Measurements from ENCODE around the gene C2CD2L.
"Not testable (repeated sequence)": the region's sequence is repeated elsewhere in the genome, so short reads cannot be mapped to it uniquely, and the experiment has no call there.

Gene C2CD2L

DNA sequence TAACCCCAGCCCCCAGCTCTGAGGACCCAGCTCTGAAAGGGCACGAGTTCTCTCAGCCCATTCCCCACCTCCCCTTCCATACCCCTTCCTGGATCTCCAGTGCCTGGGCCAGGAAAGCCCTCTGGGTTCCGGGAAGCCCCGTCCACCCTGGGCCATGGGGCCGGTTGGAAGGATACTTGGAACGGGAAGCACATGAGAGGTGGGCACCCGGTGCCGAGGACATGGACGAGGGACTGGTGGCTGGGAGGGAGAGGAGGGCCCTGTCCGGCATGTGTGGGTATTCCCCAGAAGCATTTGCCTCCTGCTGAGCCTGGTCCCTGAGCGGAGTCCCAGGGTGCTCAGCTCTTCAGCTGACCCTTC, 9.1 kb downstream of the C2CD2L start:
- no peak for DNase-seq

DNA sequence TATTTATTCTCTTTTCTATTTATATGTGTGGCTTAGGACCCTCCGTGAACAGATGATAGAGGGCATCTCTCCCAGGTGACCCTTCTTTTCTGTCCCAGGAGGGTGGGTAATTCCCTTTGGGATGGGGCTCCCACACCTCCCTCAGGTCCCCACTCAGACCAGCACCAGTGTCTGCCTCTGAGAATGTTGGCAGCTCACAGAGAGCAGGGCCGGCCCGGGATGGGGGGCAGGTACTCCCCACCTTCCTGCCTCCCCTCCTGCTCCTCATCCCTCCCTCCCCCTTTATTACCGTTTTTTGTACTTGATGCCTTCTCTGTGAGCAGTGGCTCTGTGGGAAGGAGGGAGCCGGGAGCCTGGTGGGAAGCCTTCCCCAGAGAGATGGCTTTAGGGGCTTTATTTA, 9.5 kb downstream of the C2CD2L start:
- DNase-seq: no peak

DNA sequence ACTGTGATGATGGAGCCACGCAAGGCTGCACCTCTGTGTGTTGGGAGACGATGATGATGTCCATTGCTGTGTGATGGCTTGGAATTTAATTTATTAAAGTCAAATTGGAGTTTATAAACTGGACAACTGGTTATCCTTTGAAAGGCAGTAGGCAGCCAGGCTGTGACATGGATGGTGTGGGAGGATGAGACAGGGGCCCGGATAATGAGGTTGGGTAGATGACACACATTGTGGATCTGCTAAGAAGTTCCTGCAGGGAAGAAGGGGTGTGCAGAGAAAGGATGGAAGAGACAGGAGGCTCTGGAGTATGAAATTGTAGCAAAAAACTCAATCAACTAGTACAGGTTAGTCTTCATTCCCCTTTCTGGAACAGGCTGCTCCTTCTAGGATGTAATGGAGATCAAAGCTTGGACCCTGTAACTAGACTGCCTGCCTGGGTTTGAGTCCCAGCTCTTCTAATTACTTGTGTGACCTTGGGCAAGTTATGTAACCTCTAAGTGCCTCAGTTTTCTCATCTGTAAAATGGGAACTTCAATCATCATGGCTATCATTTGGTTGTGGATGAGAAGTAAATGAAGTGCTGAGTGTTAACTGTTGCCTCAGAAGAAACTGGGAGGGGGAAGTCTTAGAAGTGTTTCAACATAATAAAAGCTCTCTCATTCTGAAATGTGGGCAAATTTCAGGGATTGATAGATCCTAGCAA, 10.0 kb downstream of the C2CD2L start:
- DNase-seq: peak; percentile 28 to 43

DNA sequence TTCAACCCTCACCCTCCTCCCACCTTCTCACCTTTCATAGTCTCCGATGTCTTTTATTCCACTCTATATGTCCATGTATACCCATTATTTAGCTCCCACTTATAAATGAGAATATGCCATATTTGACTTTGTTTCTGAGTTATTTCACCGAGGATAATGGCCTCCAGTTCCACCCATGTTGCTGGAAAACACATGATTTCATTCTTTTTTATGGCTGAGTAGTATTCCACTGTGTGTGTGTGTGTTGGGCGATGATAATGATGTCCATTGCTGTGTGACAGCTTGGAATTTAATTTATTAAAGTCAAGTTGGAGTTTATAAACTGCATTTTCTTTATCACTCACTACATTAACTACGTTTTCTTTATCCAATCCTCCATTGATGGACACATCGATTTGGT, 11.1 kb downstream of the C2CD2L start:
- DNase-seq: no peak

DNA sequence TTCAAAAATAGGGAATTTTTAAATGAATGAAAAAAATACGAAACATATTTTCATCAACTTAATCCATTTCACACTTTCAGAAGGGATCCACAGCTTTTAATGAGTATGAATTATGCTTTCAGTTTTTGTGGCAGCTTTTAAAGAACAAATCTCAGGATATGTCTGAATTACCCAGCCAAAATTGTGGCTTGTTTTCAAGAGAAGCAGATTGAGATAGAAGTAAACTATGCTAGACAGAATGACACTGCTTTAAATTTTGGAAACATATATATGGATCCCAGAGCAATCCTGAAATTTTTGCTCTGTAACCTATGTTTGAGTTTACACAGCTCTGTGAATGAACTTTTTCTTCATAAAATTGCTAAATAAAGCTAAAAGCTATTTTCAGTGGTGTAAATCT, 11.8 kb downstream of the C2CD2L start:
- DNase-seq: no peak

DNA sequence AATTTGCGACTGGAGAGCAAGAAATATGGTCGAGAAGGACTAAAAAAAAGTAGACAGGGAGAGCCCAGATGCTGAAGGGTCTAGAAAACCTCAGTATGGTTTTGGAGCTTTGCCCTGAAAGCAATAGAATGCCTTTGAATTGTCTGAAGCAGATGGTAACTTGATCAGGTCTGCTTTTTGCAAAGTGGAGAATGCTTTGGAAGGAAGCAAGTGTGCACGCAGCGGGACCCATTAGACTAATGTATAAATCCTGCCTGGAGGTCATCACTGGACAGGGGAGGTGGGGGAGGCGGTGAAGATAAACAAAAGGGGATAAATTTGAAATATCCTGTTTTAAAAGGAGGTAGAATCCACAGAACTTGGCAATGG, 13.5 kb downstream of the C2CD2L start:
- no peak for DNase-seq

DNA sequence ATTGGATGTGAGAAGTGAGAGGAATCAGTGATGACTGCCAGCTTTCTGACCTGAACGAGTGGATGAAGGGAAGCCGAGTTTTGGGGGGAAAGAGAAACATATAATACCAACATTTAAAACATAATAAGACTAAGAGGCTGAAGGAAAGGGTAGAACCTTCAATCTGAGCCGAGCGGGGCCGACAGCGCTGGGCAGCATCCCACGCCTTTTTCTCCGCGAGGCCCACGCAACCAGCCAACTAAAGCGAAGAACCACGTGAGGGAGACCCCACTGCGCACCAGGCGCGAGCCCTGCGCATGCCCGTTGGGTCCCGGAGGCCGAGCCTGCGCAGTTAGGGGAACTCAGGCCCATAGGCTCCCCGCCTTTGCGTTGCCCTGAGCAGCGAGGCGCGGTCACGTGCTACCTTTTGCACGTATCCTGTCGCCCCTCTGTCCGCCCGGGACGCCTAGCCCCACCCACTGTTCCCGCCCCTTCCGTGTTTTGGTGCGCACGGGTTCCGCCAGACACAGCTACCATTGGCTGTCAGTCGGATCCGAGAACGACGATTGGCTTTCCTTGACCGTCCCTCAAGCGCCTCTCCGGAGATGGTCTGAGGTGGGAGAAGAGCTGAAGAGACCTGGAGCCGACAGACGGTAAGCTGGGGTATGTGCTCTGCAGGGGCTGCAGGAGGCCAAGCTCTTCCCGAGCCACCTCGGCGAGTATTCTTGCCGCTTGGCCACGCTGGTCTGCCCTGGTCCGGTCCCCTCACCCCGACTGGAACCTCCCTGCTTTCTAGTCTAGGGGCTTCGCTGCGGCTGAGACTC, 14.1 kb downstream of the C2CD2L start, which contains the start of gene HINFP:
TSS of gene HINFP (plus strand) at position 573 of the 803 bp plus-strand sequence. CDS start 5,365 bp downstream, outside the sequence.
- DNase-seq: peak; percentile 99 to 100

DNA sequence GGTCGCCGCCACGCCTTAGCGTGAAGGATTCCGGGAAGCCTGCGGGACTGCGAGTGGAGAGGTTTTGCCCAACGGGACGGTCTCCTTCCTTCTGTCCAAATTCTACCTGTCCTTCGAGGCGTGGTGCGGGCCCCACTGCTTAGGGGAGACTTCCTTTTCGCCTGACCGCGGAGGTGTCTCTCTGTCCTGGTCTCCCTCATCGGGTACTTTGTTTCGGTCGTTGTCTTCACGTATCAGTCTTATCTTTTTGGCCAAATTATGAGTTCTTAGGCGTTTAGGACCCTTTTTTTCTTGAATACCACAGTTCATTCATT, 14.6 kb downstream of the C2CD2L start:
- no peak for DNase-seq

DNA sequence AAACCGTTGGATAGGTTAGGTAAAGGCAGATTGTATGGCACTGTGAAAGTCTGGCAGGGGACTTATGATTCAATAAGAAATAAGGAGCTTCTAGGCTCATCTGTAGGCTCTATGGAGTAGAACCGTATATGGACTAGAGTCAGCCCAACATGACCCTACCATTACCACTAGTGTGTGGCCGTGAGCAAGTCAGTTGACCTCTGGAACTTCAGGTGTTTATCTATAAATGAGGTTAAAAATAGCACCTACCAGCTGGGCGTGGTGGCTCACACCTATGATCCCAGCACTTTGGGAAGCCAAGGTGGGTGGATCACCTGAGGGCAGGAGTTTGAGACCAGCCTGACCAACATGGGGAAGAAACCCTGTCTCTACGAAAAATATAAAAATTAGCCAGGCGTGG, 18.7 kb downstream of the C2CD2L start:
- no peak for DNase-seq

DNA sequence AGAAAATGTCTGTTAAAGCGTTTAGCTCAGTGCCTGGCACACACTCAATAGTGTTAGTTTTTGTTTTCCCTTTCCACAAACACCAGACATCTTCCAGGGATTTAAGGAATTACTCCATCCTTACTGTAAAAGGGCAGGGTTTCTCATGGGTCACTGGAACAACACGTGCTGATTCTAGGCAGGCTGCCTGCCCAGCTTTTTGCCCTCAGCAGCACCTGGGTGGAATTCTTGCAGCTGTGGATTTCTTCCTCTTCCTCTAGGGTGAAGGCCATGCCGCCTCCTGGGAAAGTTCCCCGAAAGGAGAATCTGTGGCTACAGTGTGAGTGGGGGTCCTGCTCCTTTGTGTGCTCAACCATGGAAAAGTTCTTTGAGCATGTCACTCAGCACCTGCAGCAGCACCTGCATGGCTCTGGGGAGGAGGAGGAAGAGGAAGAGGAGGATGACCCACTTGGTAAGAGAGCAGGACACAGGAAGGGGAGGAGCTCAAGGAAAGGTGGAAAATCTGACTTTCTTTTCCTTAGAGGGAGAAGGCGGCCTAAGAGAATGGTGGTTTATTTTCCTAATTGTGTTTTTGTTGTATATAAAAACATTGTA, 19.6 kb downstream of the C2CD2L start:
- DNase-seq: no peak

DNA sequence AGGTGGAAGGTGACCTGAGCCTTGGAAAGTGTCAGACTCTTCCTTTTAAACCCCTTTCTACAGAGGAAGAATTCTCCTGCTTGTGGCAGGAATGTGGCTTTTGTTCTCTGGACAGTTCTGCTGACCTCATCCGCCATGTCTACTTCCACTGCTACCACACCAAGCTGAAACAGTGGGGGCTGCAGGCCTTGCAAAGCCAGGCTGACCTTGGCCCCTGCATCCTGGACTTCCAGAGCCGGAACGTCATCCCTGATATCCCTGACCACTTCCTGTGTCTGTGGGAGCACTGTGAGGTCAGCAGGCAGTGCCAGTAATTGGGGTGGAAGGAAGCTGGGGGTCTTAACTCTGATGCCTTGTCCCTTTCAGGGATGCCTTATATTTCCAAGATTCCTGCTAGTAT, 23.5 kb downstream of the C2CD2L start:
- no peak for DNase-seq

DNA sequence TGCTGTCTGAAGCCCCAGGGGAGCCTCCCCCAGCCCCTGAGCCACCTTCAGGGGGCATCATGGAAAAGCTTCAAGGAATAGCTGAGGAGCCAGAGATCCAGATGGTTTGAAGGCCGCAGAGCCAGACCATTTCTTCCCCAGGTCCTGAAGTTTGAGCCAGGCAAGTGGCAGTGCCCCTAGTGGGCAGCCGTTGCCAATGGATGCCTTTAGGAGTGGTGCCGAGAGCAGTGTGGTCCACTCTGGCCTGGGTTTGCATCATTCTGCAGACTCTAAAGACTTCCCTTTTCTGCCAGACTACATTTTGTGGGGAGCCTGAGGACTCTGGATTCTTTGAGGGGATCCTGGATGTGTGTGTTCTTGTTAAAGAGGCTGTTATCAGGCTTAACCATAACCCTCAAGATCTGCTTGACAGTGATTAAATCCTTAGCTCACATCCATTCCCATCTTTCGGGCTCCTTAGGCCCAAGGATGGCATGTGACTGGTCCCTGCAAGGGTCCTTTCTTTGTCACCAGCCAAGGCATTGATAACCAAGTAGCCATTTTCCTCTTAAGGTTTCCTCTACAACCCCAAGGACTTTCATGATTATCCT, 27.3 kb downstream of the C2CD2L start:
- peak; percentile 73 to 76 for DNase-seq

DNA sequence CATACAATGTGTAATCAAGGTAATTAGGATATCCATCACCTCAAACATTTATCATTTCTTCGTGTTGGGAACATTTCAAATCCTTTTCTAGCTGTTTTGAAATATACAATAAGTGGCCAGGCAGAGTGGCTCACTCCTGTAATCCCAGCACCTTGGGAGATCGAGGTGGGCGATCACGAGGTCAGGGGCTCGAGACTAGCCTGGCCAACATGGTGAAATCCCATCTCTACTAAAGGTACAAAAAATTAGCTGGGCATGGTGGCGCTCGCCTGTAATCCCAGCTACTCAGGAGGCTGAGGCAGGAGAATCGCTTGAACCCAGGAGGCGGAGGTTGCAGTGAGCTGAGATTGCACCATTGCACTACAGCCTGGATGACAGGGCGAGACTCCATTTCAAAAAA, 32.1 kb downstream of the C2CD2L start:
- not testable (repeated sequence) for DNase-seq

DNA sequence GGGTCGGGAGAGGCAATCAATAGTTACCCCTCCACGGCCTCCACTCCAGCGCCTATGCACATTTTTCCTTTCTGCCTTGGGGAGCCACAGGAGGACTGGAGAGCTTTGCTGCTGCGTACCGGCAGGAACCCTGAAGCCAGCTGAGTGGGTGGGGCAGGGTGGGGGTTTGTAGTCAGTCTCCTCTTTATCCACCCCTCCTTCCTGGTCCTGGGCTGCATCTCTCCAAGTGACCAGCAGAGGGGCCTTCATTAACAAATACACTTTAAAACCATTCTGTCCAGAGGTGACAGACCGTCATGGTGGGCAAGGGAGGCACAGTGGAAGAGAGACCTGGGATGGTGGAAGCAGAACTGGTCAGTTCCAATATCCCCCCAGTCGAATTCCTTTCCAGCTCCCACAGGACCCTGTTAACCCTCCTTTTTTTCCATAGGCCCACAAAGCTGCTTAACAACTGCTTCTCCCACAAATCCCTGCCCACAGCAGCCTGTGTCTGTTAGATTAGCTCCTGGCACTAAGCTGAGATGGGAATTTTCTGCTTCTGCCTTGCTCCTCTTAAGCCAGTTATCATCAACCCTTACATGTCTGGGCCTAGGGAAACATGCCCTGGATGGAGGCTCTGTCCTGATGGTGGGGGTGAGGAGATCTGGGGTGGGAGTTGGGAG, 37.8 kb downstream of the C2CD2L start:
- DNase-seq: peak; percentile 57 to 63

DNA sequence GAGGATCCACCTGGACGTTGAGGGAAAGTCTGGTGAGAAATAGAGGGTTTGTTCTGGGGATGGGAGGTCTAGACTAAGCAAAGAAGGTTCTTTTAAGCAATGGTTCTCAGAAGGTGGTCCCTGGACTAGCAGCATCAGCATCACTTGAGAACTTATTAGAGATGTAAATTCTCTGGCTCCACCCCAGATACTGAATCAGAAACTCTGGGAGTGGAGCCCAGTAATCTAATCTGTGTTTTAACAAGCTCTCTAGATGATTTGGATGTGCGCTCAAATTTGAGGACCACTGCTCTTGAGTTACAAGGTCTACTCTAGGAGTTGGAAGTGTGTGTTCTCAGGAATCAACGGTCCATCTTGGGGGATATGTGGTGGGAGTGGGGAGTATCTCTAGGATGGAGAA, 38.4 kb downstream of the C2CD2L start:
- no peak for DNase-seq

DNA sequence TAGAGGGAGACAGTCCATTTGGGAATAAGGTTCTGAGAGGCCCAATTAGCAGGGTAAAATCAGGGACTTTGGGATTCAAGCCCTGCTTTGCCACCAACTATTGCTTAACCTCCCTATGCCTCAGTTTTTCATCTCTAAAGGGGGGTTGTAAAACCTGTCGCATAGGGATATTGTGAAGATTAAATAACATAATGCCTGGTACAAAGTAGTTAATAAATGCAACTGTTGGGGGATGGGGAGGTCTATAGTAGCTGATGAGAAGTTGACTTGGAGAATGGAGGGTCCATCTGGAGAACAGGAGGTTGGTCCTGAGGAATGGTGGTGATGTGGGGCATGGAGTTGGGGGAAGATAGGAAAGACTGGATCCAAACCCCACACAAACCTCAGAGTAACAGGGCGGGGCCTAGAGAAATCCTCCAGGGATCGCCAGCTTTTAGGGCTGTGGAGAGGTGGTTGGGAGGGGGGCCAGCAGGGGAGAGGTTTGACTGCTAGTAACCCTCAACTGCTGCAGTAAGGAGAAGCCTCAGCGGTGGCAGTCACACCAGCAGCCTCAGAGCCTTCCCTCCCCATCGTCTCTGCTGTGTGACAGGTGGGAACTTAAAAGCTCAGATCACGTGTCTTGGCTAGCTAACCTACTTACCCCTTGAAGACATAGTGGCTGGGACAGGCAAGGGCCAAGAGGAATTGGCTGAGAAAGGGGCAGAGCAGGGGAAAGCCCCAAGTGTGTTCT, 40.6 kb downstream of the C2CD2L start:
- DNase-seq: no peak

DNA sequence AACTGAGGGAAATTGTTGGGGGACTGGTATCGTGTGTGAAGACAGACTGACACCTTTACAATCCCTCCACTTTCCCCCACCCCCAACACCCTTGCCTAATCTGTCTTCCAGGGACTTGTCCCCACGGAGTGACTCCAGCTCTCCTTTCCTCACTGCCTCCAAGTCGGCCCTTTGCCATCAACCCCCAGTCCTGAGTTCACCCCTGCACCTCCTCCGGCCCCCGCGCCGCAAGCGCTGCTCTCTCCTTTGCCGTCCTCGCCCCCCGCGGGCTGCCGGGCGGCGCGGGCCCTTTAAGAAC, 41.5 kb downstream of the C2CD2L start:
- no peak for DNase-seq

DNA sequence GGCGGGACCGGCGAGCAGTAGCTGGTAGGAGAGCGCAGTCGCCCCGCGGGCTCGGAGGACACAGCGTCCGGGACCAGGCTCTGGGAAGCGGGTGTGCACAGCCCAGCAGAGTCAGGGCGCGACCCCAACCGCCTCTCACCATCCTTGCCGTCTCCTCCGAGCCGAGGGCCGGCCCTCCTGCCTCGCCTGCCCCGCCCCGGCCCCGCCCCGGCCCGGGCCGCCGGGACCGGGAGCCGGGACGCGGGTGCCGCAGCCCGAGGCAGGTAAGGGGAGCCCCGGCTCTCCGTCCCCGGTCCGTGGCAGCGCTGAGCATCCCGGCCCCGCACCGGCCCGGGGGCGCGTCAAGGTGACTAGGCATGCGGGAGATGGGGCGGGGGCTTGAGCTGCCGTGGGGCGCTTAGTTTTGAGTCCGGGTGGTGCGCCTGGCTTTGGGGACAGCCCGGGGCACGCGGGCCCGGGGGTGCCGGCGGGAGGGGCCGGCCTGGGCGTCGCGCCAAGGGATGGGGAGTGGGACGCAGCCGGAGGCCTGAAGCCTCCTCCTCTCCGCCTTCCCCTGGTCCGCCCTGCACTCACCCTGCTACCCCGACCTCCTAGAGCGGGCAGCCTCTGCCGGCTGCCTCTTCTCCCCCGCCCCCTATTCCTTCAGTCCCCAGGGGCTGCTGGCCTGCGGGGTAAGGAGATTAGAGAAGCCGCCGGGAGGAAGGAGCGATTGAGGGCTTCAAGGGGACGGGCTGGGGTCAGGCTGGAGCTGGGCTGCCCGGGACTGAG, 42.1 kb downstream of the C2CD2L start, which contains the start of gene ABCG4:
TSS of gene ABCG4 (plus strand) at position 35 of the 768 bp plus-strand sequence. CDS start 914 bp downstream, outside the sequence.
- DNase-seq: no peak

DNA sequence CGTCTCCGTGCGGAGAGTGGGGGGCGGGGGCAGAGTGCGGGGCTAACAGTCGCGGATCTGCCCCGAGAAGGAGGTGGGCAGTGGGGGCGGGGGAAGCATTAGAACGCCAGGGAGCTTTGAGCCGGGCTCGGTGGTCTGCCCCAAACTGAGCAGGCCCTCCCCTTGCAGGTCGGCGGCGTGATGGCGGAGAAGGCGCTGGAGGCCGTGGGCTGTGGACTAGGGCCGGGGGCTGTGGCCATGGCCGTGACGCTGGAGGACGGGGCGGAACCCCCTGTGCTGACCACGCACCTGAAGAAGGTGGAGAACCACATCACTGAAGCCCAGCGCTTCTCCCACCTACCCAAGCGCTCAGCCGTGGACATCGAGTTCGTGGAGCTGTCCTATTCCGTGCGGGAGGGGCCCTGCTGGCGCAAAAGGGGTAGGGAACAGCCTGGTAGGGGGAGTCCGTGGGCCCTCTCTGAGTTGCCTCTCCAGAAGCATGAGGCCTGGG, 42.7 kb downstream of the C2CD2L start:
- DNase-seq: no peak

DNA sequence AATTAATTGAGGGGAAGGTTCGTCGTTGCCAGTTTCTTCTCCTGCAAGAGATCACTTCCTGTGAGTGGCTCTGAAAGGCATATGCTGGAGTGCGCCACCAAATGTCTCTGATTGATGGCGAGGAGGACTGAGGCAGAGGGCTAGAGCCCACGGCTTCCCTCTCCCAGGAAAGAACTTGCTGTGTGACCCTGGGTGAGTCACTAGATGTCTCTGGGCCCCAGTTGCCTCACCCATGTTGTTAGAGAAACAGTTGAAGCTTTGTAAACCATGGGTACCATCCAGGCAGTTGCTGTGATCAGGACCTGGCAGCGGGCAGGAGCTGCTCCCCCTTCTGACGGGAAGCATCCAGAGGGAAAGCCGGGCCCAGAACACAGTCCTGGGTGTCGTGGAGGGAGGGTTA, 44.9 kb downstream of the C2CD2L start:
- DNase-seq: no peak

DNA sequence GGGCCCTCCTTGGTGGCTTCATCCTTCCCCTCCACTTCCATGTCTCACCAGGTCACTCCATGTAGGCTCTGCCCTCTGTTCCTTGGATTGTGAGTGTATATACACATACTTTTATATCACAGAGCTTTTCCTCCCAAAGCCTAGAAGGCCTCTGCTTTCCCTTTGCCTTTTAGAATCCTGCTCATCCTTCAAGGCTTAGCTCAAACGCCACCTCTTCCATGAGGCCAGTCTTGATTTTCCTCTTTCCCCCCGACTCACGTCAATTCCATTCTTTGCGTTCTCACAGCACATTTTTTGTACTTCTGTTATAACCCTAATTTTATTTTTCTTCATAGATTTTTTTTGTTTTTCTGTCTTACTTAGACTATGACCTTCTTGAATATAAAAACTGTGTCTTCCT, 45.5 kb downstream of the C2CD2L start:
- DNase-seq: no peak
